ENCODE data around the gene VAV2.
"Not testable (repeated sequence)": the region's sequence is repeated elsewhere in the genome, so short reads cannot be mapped to it uniquely, and the experiment has no call there.

VAV2 gene

GRCh38 chr9:133777068-133777791 is 214.9 kb downstream of the VAV2 start:
- DNase-seq = no peak

- no peak for DNase-seq
These were observed 215.9 kb downstream of the VAV2 start for GRCh38 chr9:133775951-133776905.

- no peak for DNase-seq
These were observed 216.8 kb downstream of the VAV2 start for GRCh38 chr9:133775291-133775690.

- no peak for DNase-seq
These were observed 217.3 kb downstream of the VAV2 start for GRCh38 chr9:133774799-133775198.

- DNase-seq = no peak
These were observed 218.1 kb downstream of the VAV2 start for GRCh38 chr9:133773889-133774655.

- DNase-seq = no peak
These were observed 219.5 kb downstream of the VAV2 start for GRCh38 chr9:133772581-133772980.

- no peak for DNase-seq
These were observed 220.3 kb downstream of the VAV2 start for GRCh38 chr9:133771486-133772482.

GRCh38 chr9:133770076-133770777 is 221.9 kb downstream of the VAV2 start:
- DNase-seq = no peak

- no peak for DNase-seq
These were observed 222.5 kb downstream of the VAV2 start for GRCh38 chr9:133769511-133770075.

- DNase-seq = no peak
These were observed 223.1 kb downstream of the VAV2 start for GRCh38 chr9:133768859-133769510.

GRCh38 chr9:133768371-133768858 is 223.7 kb downstream of the VAV2 start:
- DNase-seq = no peak

GRCh38 chr9:133767625-133768024 is 224.5 kb downstream of the VAV2 start:
- no peak for DNase-seq

- DNase-seq = no peak
These were observed 225.1 kb downstream of the VAV2 start for GRCh38 chr9:133767008-133767407.

GRCh38 chr9:133766234-133766633 is 225.9 kb downstream of the VAV2 start:
- DNase-seq = not testable (repeated sequence)

- no peak for DNase-seq
These were observed 228.6 kb downstream of the VAV2 start for GRCh38 chr9:133763272-133764183.

- no peak for DNase-seq
These were observed 229.4 kb downstream of the VAV2 start for GRCh38 chr9:133762488-133763271.

- DNase-seq = no peak
These were observed 230.4 kb downstream of the VAV2 start for GRCh38 chr9:133761641-133762248.

Data from stimulated activated CD4-positive, alpha-beta T cell treated with anti-CD3 and anti-CD28 coated beads, Interleukin-4, amount 100 ng/mL, for 4 hours (primary cell).